K562 (cell line): ENCODE measurements around the gene CNGA1. TPM values are rescaled to one million over a fixed set of nuclear protein-coding genes. Genes with fewer than 3 reads are reported as not detected.
A peak's percentile ranks its signal among the peaks of the same experiment; 100 is the strongest.

Experiments
- ATAC-seq: fragments of 200-7000 bp; cut with Tn5 transposase; 3 replicates; pipeline ENCODE4 v1.9.1; 2020; ENCODE audit warnings: moderate library complexity
- BruUV-seq: library from RNA; stranded (reverse); fragments of 400-500 nt; replicated peaks from 2 replicates; lab custom pipeline; 2021; lab: Mats Ljungman, UMichigan
- CTCF ChIA-PET: fragments of 300-600 bp; formaldehyde crosslinking; extraction: SDS; loops from one replicate; lab custom pipeline; 2021; ENCODE audit warnings: low intra/inter-chr PET ratio; lab: Yijun Ruan, JAX
- POLR2A ChIA-PET: fragments of 300-600, 350-650 bp; sonication (Branson Sonifier 250); formaldehyde crosslinking; extraction: SDS; loops from one replicate; lab custom pipeline; 2021; ENCODE audit warnings: antibody characterized with exemption, inconsistent platforms; lab: Yijun Ruan, JAX
- DNase-seq, 4 experiments: peaks; one replicate each; pipeline versions ENCODE4 v3.0.0 to v3.0.0-alpha.2; 2011 to 2018; ENCODE audit warnings: low spot score in 3 of 4, mixed read lengths in 3 of 4; ENCODE audit errors: extremely low read depth in 1 of 4
- FAIRE-seq: peaks from 2 replicates; lab custom pipeline; 2011; peaks lifted over from hg19 to GRCh38; lab: Jason Lieb, UNC
- H2AFZ ChIP-seq: 2 replicates; pipeline ENCODE4 v1.6.0; 2011; ENCODE audit warnings: low read depth, low read length, control low read depth, inconsistent platforms
- H3K27ac ChIP-seq: fragments of 200-600 bp; 3 replicates; pipeline ENCODE4 v1.8.0; 2011; ENCODE audit warnings: low read depth, mild to moderate bottlenecking, control low read depth, inconsistent platforms, low read length, moderate library complexity, mixed read lengths; ENCODE audit errors: extremely low read depth
- H3K27me3 ChIP-seq, 2 experiments: fragments of 300-600 bp in 1 of 2; 2 replicates in 1 of 2; 3 replicates in 1 of 2; pipeline versions ENCODE4 v1.6.0 to v1.8.0; 2011; ENCODE audit warnings: inconsistent platforms in 2 of 2, low read length in 2 of 2, mild to moderate bottlenecking in 1 of 2, mixed read lengths in 1 of 2, moderate library complexity in 1 of 2; ENCODE audit not compliant: control insufficient read depth in 2 of 2, insufficient read depth in 2 of 2
- H3K36me3 ChIP-seq: fragments of 300-600 bp; 3 replicates; pipeline ENCODE4 v1.8.0; 2011; ENCODE audit warnings: mild to moderate bottlenecking, low read length, inconsistent platforms; ENCODE audit not compliant: control insufficient read depth, insufficient read depth
- H3K4me1 ChIP-seq, 2 experiments: fragments of 200-600 bp in 1 of 2; replicated peaks in 1 of 2; 2 replicates in 1 of 2; 3 replicates in 1 of 2; pipeline versions ENCODE4 v1.5.1 to v1.8.0; 2011; ENCODE audit warnings: inconsistent platforms in 2 of 2, low read length in 2 of 2, mild to moderate bottlenecking in 1 of 2, mixed read lengths in 1 of 2, moderate library complexity in 1 of 2; ENCODE audit not compliant: control insufficient read depth in 2 of 2, insufficient read depth in 2 of 2
- H3K4me2 ChIP-seq: 2 replicates; pipeline ENCODE4 v1.6.1; 2011; ENCODE audit warnings: low read length, control low read depth, inconsistent platforms, mixed read lengths; ENCODE audit not compliant: insufficient read depth
- H3K4me3 ChIP-seq: fragments of 200-600 bp; sonication (generic), shearing (Covaris generic); 2 replicates; pipeline ENCODE4 v1.5.1; 2016; ENCODE audit warnings: control low read depth, inconsistent platforms
- H3K79me2 ChIP-seq: fragments of 200-600 bp; 3 replicates; pipeline ENCODE4 v1.8.0; 2011; ENCODE audit warnings: low read length, inconsistent platforms; ENCODE audit not compliant: control insufficient read depth, insufficient read depth
- H3K9ac ChIP-seq, 2 experiments: 2 replicates each; pipeline versions ENCODE4 v1.6.0 to v1.6.1; 2011; ENCODE audit warnings: low read depth in 2 of 2, low read length in 2 of 2, control low read depth in 1 of 2, inconsistent platforms in 1 of 2, mild to moderate bottlenecking in 1 of 2, mixed read lengths in 1 of 2; ENCODE audit not compliant: insufficient read depth in 1 of 2
- H3K9me1 ChIP-seq: one replicate; pipeline ENCODE4 v1.6.0; 2011; ENCODE audit warnings: inconsistent platforms, mild to moderate bottlenecking, low read length, moderate library complexity; ENCODE audit not compliant: control insufficient read depth, insufficient read depth
- H3K9me3 ChIP-seq: replicated peaks from 2 replicates; pipeline ENCODE4 v1.5.1; 2011; ENCODE audit warnings: low read depth, low read length, inconsistent platforms; ENCODE audit not compliant: control insufficient read depth, insufficient read depth
- H4K20me1 ChIP-seq: replicated peaks from 2 replicates; pipeline ENCODE4 v1.6.1; 2011; ENCODE audit warnings: low read length, inconsistent platforms, mixed read lengths; ENCODE audit not compliant: control insufficient read depth, insufficient read depth
- CTBP1 ChIP-seq: fragments of 450-650 bp; IDR thresholded peaks from 2 replicates; pipeline ENCODE4 v1.6.1; 2016; ENCODE audit warnings: borderline replicate concordance
- E2F6 ChIP-seq, 2 experiments: IDR thresholded peaks; 2 replicates each; pipeline ENCODE4 v1.6.1; 2011; ENCODE audit warnings: borderline replicate concordance in 1 of 2, control low read depth in 1 of 2, low read depth in 1 of 2, low read length in 1 of 2, mild to moderate bottlenecking in 1 of 2, mixed read lengths in 1 of 2, moderate library complexity in 1 of 2; ENCODE audit not compliant: insufficient read depth in 1 of 2, insufficient read length in 1 of 2, poor library complexity in 1 of 2, severe bottlenecking in 1 of 2; ENCODE audit errors: extremely low read depth in 1 of 2
- EGR1 ChIP-seq: fragments of 450-650 bp; conservative IDR thresholded peaks from 2 replicates; pipeline ENCODE4 v1.6.1; 2017; ENCODE audit warnings: mild to moderate bottlenecking
- L3MBTL2 ChIP-seq: fragments of 450-650 bp; IDR thresholded peaks from 2 replicates; pipeline ENCODE4 v1.6.1; 2016; ENCODE audit warnings: mild to moderate bottlenecking, moderate library complexity
- NFIC ChIP-seq: fragments of 450-650 bp; IDR thresholded peaks from 2 replicates; pipeline ENCODE4 v1.6.1; 2017; ENCODE audit warnings: mild to moderate bottlenecking, inconsistent platforms
- NUFIP1 ChIP-seq: fragments of 450-650 bp; IDR thresholded peaks from 2 replicates; pipeline ENCODE4 v1.6.1; 2018; ENCODE audit not compliant: partially characterized antibody
- RUNX1 ChIP-seq: sonication (generic); IDR thresholded peaks from 2 replicates; pipeline ENCODE4 v1.6.1; 2016; ENCODE audit warnings: antibody characterized with exemption, low read depth
- TCFL5 ChIP-seq: fragments of 250-450 bp; sonication (Bioruptor Pico); conservative IDR thresholded peaks from 2 replicates; pipeline ENCODE4 v1.6.1; 2021; ENCODE audit warnings: mild to moderate bottlenecking, moderate library complexity, matching md5 sums
- ZBTB12 ChIP-seq: fragments of 250-450 bp; sonication (Bioruptor Pico); IDR thresholded peaks from 2 replicates; pipeline ENCODE4 v1.4.0; 2020
- ZC3H4 ChIP-seq: sonication (generic); formaldehyde crosslinking; IDR thresholded peaks from 2 replicates; pipeline ENCODE4 v1.9.0; 2021; ENCODE audit warnings: missing genetic modification reagents, borderline replicate concordance
- ZNF511 ChIP-seq: sonication (generic); formaldehyde crosslinking; IDR thresholded peaks from 2 replicates; pipeline ENCODE4 v1.8.0; 2022; ENCODE audit warnings: mild to moderate bottlenecking, missing genetic modification reagents
- WGBS: fragments of 100-300 bp; shearing (Covaris generic); methylation state at CpG from one replicate; pipeline ENCODE4 v1.1.6; 2016; ENCODE audit warnings: low coverage, mixed read lengths; ENCODE audit not compliant: insufficient coverage; ENCODE audit errors: missing lambda C conversion rate; 5-methylcytosine and 5-hydroxymethylcytosine counted together
- in situ Hi-C: fragments of 300-500 bp; cut with MboI; formaldehyde crosslinking; loops from 4 replicates; pipeline ENCODE4 v1.15.0; 2018; ENCODE audit warnings: inconsistent platforms, mixed read lengths
- intact Hi-C: fragments of 100-400 bp; cut with micrococcal nuclease; formaldehyde crosslinking; loops from 2 replicates; pipeline ENCODE4 v1.14.2; 2022
- polyA plus RNA-seq, 8 experiments: library from polyadenylated mRNA; depleted of rRNA in 4 of 8; stranded (reverse) in 5 of 8; unstranded in 3 of 8; fragments of >200 nt; fragmentation: Nextera tagmentation in 2 of 8; fragmentation: Illumina TruSeq in 1 of 8; extraction: Ambion mirVana in 2 of 8; extraction: Trizol in 1 of 8; gene quantifications; 2 replicates each; pipeline versions ENCODE4 v1.2.1 to v1.2.3, GENCODE V29; 2011 to 2014; ENCODE audit warnings: inconsistent platforms in 1 of 8, missing spikeins in 1 of 8
- total RNA-seq, 7 experiments: library from RNA; depleted of rRNA in 6 of 7; stranded (reverse); fragments of >200 nt in 6 of 7; fragmentation: Illumina TruSeq in 2 of 7; extraction: Trizol in 2 of 7; gene quantifications; 2 replicates each; pipeline versions ENCODE4 v1.2.1 to v1.2.3, GENCODE V29; 2011 to 2021; ENCODE audit warnings: low replicate concordance in 1 of 7

Gene CNGA1
- total and polyA plus RNA-seq, 9 of the 15 experiments (the other 6 are each of a cell fraction or from before 2014, with no cell fraction given), result 0.03 to 0.29 (median 0.04) TPM; not detected in 5

GRCh38 chr4:47913861-47914219 is 102.6 kb downstream of the CNGA1 start:
- H4K20me1 ChIP-seq, result no peaks in the 10 kb centered on the region
- peak overlapping the region; percentile 87 for H3K27ac ChIP-seq
- peak; percentile 33 to 67 for TF ChIP-seq E2F6 (IDR thresholded peaks at IDR 0.05; ENCODE audit: borderline replicate concordance in 1 of 2, extremely low read depth in 1 of 2, insufficient read depth in 1 of 2, insufficient read length in 1 of 2, low read depth in 1 of 2, low read length in 1 of 2, poor library complexity in 1 of 2, severe bottlenecking in 1 of 2)
- TF ChIP-seq RUNX1, result 0 out of 2 replicates have a peak, but pooled peaks have one; percentile 17
- no peak for TF ChIP-seq NUFIP1
- peak; percentile 57; the same call in 1 of the 2 replicates for TF ChIP-seq CTBP1
- peak; percentile 49 for TF ChIP-seq L3MBTL2
- TF ChIP-seq TCFL5 (CRISPR knock-in tag), result no peak
- peak; percentile 31 for TF ChIP-seq NFIC
- 0 out of 2 replicates have a peak, but pooled peaks have one; percentile 26 for TF ChIP-seq ZC3H4 (CRISPR knock-in tag)
- TF ChIP-seq ZNF511 (CRISPR knock-in tag), result peak; percentile 18; the same call in 1 of the 2 replicates
- no peak for TF ChIP-seq ZBTB12
- TF ChIP-seq EGR1, result peak; percentile 47

More at GRCh38 chr4:47913861-47914219, 102.6 kb downstream of the CNGA1 start:
- H2AFZ ChIP-seq, result peak overlapping the region; percentile 99
- H3K27me3 ChIP-seq, result no peaks in the 10 kb centered on the region
- peaks cover 11 to 17% of the 10 kb centered on the region in 2 experiments for H3K4me1 ChIP-seq
- ATAC-seq (peak; percentile 75), FAIRE-seq (no peak), DNase-seq (peak in 3 of 4 experiments; percentile 34 to 54 (median 35))
- WGBS, result 1% methylated on average over 21 of the region's 29 CpGs
- POLR2A ChIA-PET, result interaction anchor here (0.5 to 1.4 kb wide), 4 partner anchors 8 to 14 kb away, joined by 3 to 4 read pairs (median 4); no protein-coding TSS in a partner anchor
- in situ Hi-C loops (no loop called here), intact Hi-C loops (no loop called here)
- H3K9me1 ChIP-seq, result no peaks in the 10 kb centered on the region
- H3K36me3 ChIP-seq, result peaks cover 29% of the 10 kb centered on the region; the same call in 2 of the 3 replicates
- CTCF ChIA-PET, result no interaction called here
- peak overlapping the region; percentile 97 for H3K4me2 ChIP-seq
- H3K79me2 ChIP-seq, result peaks cover 32% of the 10 kb centered on the region
- H3K4me3 ChIP-seq, result peak overlapping the region; percentile 89
- H3K9me3 ChIP-seq, result no peaks in the 10 kb centered on the region
- no TSS peak for BruUV-seq
- peak overlapping the region; percentile 85 to 95 for H3K9ac ChIP-seq
